ENCODE data around the gene LSS.

GRCh38 chr21:46185716-46186115 is 42.9 kb downstream of the LSS start:
- TF ChIP-seq GATA2 (IDR thresholded peaks at IDR 0.05; ENCODE audit: low read depth, low read length) (no peak), GATA3 (IDR thresholded peaks at IDR 0.05; ENCODE audit: low read depth, low read length) (no peak)

Measured in SH-SY5Y (cell line).